ENCODE results near the gene BAK1.

Gene BAK1

GRCh38 chr6:33549896-33550295 is 30.2 kb downstream of the BAK1 start:
- no peak overlapping the region for H2BK5ac ChIP-seq (ENCODE audit: low read length)
- H3K18ac ChIP-seq (ENCODE audit: low read length), result no peak overlapping the region
- H3K9ac ChIP-seq (ENCODE audit: low read depth, low read length, poor library complexity), result no peak overlapping the region
- no peaks in the 10 kb centered on the region for H3K79me1 ChIP-seq (ENCODE audit: low read depth, low read length)
- no peak overlapping the region for H2AK5ac ChIP-seq (ENCODE audit: low read depth, low read length)
- H3K4me2 ChIP-seq (ENCODE audit: insufficient read depth, low read length, poor library complexity, severe bottlenecking), result no peak overlapping the region
- no peak overlapping the region for H4K91ac ChIP-seq (ENCODE audit: low read depth, low read length, poor library complexity)
- H3K23ac ChIP-seq (ENCODE audit: low read depth, low read length, poor library complexity), result no peak overlapping the region
- H2BK15ac ChIP-seq (ENCODE audit: low read length), result no peak overlapping the region
- H2BK120ac ChIP-seq (ENCODE audit: low read depth, low read length), result no peak overlapping the region
- H3K27me3 ChIP-seq (ENCODE audit: control insufficient read depth in 3 of 3, insufficient read depth in 3 of 3, low read depth in 1 of 3, low read length in 3 of 3), result no peaks in the 10 kb centered on the region
- H4K8ac ChIP-seq (ENCODE audit: low read depth, low read length), result no peak overlapping the region
- DNase-seq (ENCODE audit: low spot score), result no peak
- H3K4ac ChIP-seq (ENCODE audit: low read length), result no peak overlapping the region
- no peak overlapping the region for H3K27ac ChIP-seq (replicated peaks; ENCODE audit: low read length)
- H2AFZ ChIP-seq (ENCODE audit: low read length), result no peak overlapping the region
- no peak overlapping the region for H3K14ac ChIP-seq (ENCODE audit: low read length)
- H3K4me1 ChIP-seq (ENCODE audit: control insufficient read depth in 2 of 2, insufficient read depth in 1 of 2, low read depth in 1 of 2, low read length in 2 of 2), result peaks cover 0 to 2% of the 10 kb centered on the region in 2 donors
- H3K9me3 ChIP-seq (replicated peaks in 1 of 2; ENCODE audit: control insufficient read depth in 2 of 2, insufficient read depth in 1 of 2, low read depth in 1 of 2, low read length in 2 of 2), result no peaks in the 10 kb centered on the region
- H3K4me3 ChIP-seq (ENCODE audit: low read length in 2 of 2), result no peak overlapping the region
- no peak overlapping the region for H2BK12ac ChIP-seq (ENCODE audit: low read length)
- H3K36me3 ChIP-seq (replicated peaks in 1 of 2; ENCODE audit: control insufficient read depth in 2 of 2, insufficient read depth in 2 of 2, low read length in 2 of 2), result no peaks in the 10 kb centered on the region
- WGBS, 2 donors (ENCODE audit: extremely low coverage in 2 of 2, insufficient read length in 2 of 2, insufficient replicate concordance in 1 of 2), result no CpG with 5 or more reads among the region's 2 CpGs

DNA sequence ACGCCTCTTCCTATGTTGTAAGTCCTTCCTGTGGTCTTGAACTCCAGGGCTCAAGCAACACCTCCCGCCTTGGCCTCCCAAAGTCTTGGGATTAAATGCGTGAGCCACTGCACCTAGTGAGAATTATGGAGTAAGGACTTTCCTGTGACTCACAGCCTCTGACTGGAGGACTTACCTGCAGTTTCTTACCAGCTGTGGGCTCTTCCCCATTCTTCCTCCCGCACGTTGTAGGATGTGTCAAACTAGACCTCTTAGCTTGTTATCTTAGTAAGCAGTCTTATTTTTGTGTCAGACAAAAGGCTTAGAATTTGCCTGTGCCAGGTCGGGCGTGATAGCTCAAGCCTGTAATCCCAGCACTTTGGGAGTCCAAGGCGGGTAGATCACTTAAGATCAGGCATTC is 30.9 kb downstream of the BAK1 start:
- H3K4me1 ChIP-seq (ENCODE audit: control insufficient read depth in 2 of 2, insufficient read depth in 1 of 2, low read depth in 1 of 2, low read length in 2 of 2), result peaks cover 0 to 2% of the 10 kb centered on the region in 2 donors
- WGBS, 2 donors (ENCODE audit: extremely low coverage in 2 of 2, insufficient read length in 2 of 2, insufficient replicate concordance in 1 of 2), result no CpG with 5 or more reads among the region's 8 CpGs
- no peak overlapping the region for H4K8ac ChIP-seq (ENCODE audit: low read depth, low read length)
- H2AK5ac ChIP-seq (ENCODE audit: low read depth, low read length), result no peak overlapping the region
- no peak for DNase-seq (ENCODE audit: low spot score)
- H3K18ac ChIP-seq (ENCODE audit: low read length), result no peak overlapping the region
- no peak overlapping the region for H2BK120ac ChIP-seq (ENCODE audit: low read depth, low read length)
- no peaks in the 10 kb centered on the region for H3K79me1 ChIP-seq (ENCODE audit: low read depth, low read length)
- H3K9me3 ChIP-seq (replicated peaks in 1 of 2; ENCODE audit: control insufficient read depth in 2 of 2, insufficient read depth in 1 of 2, low read depth in 1 of 2, low read length in 2 of 2), result no peaks in the 10 kb centered on the region
- no peak overlapping the region for H2AFZ ChIP-seq (ENCODE audit: low read length)
- H3K4me3 ChIP-seq (ENCODE audit: low read length in 2 of 2), result no peak overlapping the region
- no peaks in the 10 kb centered on the region for H3K27me3 ChIP-seq (ENCODE audit: control insufficient read depth in 3 of 3, insufficient read depth in 3 of 3, low read depth in 1 of 3, low read length in 3 of 3)
- H2BK12ac ChIP-seq (ENCODE audit: low read length), result no peak overlapping the region
- no peak overlapping the region for H3K9ac ChIP-seq (ENCODE audit: low read depth, low read length, poor library complexity)
- H3K4ac ChIP-seq (ENCODE audit: low read length), result no peak overlapping the region
- no peak overlapping the region for H3K14ac ChIP-seq (ENCODE audit: low read length)
- no peaks in the 10 kb centered on the region for H3K36me3 ChIP-seq (replicated peaks in 1 of 2; ENCODE audit: control insufficient read depth in 2 of 2, insufficient read depth in 2 of 2, low read length in 2 of 2)
- no peak overlapping the region for H3K23ac ChIP-seq (ENCODE audit: low read depth, low read length, poor library complexity)
- H2BK15ac ChIP-seq (ENCODE audit: low read length), result no peak overlapping the region
- no peak overlapping the region for H2BK5ac ChIP-seq (ENCODE audit: low read length)
- H3K27ac ChIP-seq (replicated peaks; ENCODE audit: low read length), result no peak overlapping the region
- H3K4me2 ChIP-seq (ENCODE audit: insufficient read depth, low read length, poor library complexity, severe bottlenecking), result no peak overlapping the region
- H4K91ac ChIP-seq (ENCODE audit: low read depth, low read length, poor library complexity), result no peak overlapping the region

GRCh38 chr6:33547499-33547898 is 32.6 kb downstream of the BAK1 start:
- H4K8ac ChIP-seq (ENCODE audit: low read depth, low read length), result no peak overlapping the region
- H3K4me3 ChIP-seq (ENCODE audit: low read length in 2 of 2), result no peak overlapping the region
- H2BK5ac ChIP-seq (ENCODE audit: low read length), result no peak overlapping the region
- H2AK5ac ChIP-seq (ENCODE audit: low read depth, low read length), result no peak overlapping the region
- H3K14ac ChIP-seq (ENCODE audit: low read length), result no peak overlapping the region
- no peaks in the 10 kb centered on the region for H3K9me3 ChIP-seq (replicated peaks in 1 of 2; ENCODE audit: control insufficient read depth in 2 of 2, insufficient read depth in 1 of 2, low read depth in 1 of 2, low read length in 2 of 2)
- no peak overlapping the region for H2BK120ac ChIP-seq (ENCODE audit: low read depth, low read length)
- H3K9ac ChIP-seq (ENCODE audit: low read depth, low read length, poor library complexity), result no peak overlapping the region
- peaks cover 0 to 2% of the 10 kb centered on the region in 2 donors for H3K4me1 ChIP-seq (ENCODE audit: control insufficient read depth in 2 of 2, insufficient read depth in 1 of 2, low read depth in 1 of 2, low read length in 2 of 2)
- no peak overlapping the region for H3K4ac ChIP-seq (ENCODE audit: low read length)
- H2BK12ac ChIP-seq (ENCODE audit: low read length), result no peak overlapping the region
- H3K23ac ChIP-seq (ENCODE audit: low read depth, low read length, poor library complexity), result no peak overlapping the region
- H3K4me2 ChIP-seq (ENCODE audit: insufficient read depth, low read length, poor library complexity, severe bottlenecking), result no peak overlapping the region
- no peak for DNase-seq (ENCODE audit: low spot score)
- WGBS, 2 donors (ENCODE audit: extremely low coverage in 2 of 2, insufficient read length in 2 of 2, insufficient replicate concordance in 1 of 2), result no CpG with 5 or more reads among the region's 2 CpGs
- H3K27ac ChIP-seq (replicated peaks; ENCODE audit: low read length), result no peak overlapping the region
- no peak overlapping the region for H3K18ac ChIP-seq (ENCODE audit: low read length)
- H3K27me3 ChIP-seq (ENCODE audit: control insufficient read depth in 3 of 3, insufficient read depth in 3 of 3, low read depth in 1 of 3, low read length in 3 of 3), result peaks cover 0 to 5% (median 0%) of the 10 kb centered on the region in 3 experiments
- H3K36me3 ChIP-seq (replicated peaks in 1 of 2; ENCODE audit: control insufficient read depth in 2 of 2, insufficient read depth in 2 of 2, low read length in 2 of 2), result no peaks in the 10 kb centered on the region
- no peak overlapping the region for H2BK15ac ChIP-seq (ENCODE audit: low read length)
- H4K91ac ChIP-seq (ENCODE audit: low read depth, low read length, poor library complexity), result no peak overlapping the region
- no peaks in the 10 kb centered on the region for H3K79me1 ChIP-seq (ENCODE audit: low read depth, low read length)
- H2AFZ ChIP-seq (ENCODE audit: low read length), result peak overlapping the region; percentile 11

DNA sequence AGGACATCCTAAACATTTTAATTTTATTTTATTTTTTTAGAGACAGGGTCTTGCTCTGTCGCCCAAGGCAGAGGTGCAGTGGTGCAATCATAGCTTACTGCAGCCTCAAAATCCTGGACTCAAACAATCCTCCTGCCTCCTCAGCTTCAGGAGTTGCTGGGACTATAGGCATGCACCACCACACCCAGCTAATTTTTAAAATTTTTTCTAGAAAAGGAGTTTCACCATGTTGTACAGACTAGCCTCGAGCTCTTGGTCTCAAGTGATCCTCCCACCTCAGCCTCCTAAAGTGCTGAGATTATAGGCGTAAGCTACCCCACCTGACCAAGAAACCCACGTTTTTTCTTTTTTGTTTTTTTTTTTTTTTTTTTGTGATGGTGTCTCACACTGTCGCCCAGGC is 33.3 kb downstream of the BAK1 start:
- Histone ChIP-seq H4K8ac (ENCODE audit: low read depth, low read length) (no peak overlapping the region), H3K4me3 (ENCODE audit: low read length in 2 of 2) (no peak overlapping the region), H3K4me1 (ENCODE audit: control insufficient read depth in 2 of 2, insufficient read depth in 1 of 2, low read depth in 1 of 2, low read length in 2 of 2) (peaks cover 0 to 2% of the 10 kb centered on the region in 2 donors), H2AK5ac (ENCODE audit: low read depth, low read length) (no peak overlapping the region), H3K14ac (ENCODE audit: low read length) (no peak overlapping the region), H3K27me3 (ENCODE audit: control insufficient read depth in 3 of 3, insufficient read depth in 3 of 3, low read depth in 1 of 3, low read length in 3 of 3) (peaks cover 0 to 5% (median 0%) of the 10 kb centered on the region in 3 experiments), H4K91ac (ENCODE audit: low read depth, low read length, poor library complexity) (no peak overlapping the region), H3K4me2 (ENCODE audit: insufficient read depth, low read length, poor library complexity, severe bottlenecking) (no peak overlapping the region), H2BK5ac (ENCODE audit: low read length) (no peak overlapping the region), H3K27ac (replicated peaks; ENCODE audit: low read length) (no peak overlapping the region), H3K18ac (ENCODE audit: low read length) (no peak overlapping the region), H3K36me3 (replicated peaks in 1 of 2; ENCODE audit: control insufficient read depth in 2 of 2, insufficient read depth in 2 of 2, low read length in 2 of 2) (no peaks in the 10 kb centered on the region), H2BK15ac (ENCODE audit: low read length) (no peak overlapping the region), H3K23ac (ENCODE audit: low read depth, low read length, poor library complexity) (no peak overlapping the region), H3K9ac (ENCODE audit: low read depth, low read length, poor library complexity) (no peak overlapping the region), H2BK120ac (ENCODE audit: low read depth, low read length) (no peak overlapping the region), H3K9me3 (replicated peaks in 1 of 2; ENCODE audit: control insufficient read depth in 2 of 2, insufficient read depth in 1 of 2, low read depth in 1 of 2, low read length in 2 of 2) (no peaks in the 10 kb centered on the region), H2AFZ (ENCODE audit: low read length) (no peak overlapping the region), H3K79me1 (ENCODE audit: low read depth, low read length) (no peaks in the 10 kb centered on the region), H3K4ac (ENCODE audit: low read length) (no peak overlapping the region), H2BK12ac (ENCODE audit: low read length) (no peak overlapping the region)
- no peak for DNase-seq (ENCODE audit: low spot score)
- no CpG with 5 or more reads among the region's 5 CpGs for WGBS, 2 donors (ENCODE audit: extremely low coverage in 2 of 2, insufficient read length in 2 of 2, insufficient replicate concordance in 1 of 2)
